ENCODE results near the gene ODAD2.
"Not testable (repeated sequence)": the region's sequence is repeated elsewhere in the genome, so short reads cannot be mapped to it uniquely, and the experiment has no call there.

Gene ODAD2

DNA sequence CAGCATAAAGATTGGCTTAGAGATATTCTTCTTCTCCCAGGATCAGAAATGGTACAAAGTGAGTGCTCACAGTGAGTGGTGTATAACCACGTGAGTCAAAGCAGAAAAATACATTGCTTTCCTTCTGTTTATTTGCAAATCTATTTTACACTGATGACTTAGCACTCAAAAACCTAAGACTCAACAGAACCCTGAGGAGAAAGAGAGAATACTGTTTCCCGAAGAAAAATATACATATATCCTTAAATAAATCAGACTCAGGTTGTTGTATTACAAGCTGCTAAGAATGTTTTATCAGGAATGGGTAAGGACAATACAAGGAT is 48.7 kb downstream of the ODAD2 start:
- no peak overlapping the region for H3K27ac ChIP-seq (ENCODE audit: low read depth, low read length)
- H3K4me3 ChIP-seq (ENCODE audit: low read depth in 1 of 2, low read length in 2 of 2): no peak overlapping the region
- no peaks in the 10 kb centered on the region for H3K27me3 ChIP-seq (ENCODE audit: control insufficient read depth in 1 of 2, insufficient read depth in 2 of 2, low read length in 2 of 2)
- no peak overlapping the region for H3K9ac ChIP-seq (ENCODE audit: low read length)
- no peaks in the 10 kb centered on the region for H3K4me1 ChIP-seq (ENCODE audit: insufficient read depth, low read length)
- no peaks in the 10 kb centered on the region for H3K9me3 ChIP-seq (ENCODE audit: low read length)
- no peaks in the 10 kb centered on the region for H3K36me3 ChIP-seq (ENCODE audit: insufficient read depth, low read length)

DNA sequence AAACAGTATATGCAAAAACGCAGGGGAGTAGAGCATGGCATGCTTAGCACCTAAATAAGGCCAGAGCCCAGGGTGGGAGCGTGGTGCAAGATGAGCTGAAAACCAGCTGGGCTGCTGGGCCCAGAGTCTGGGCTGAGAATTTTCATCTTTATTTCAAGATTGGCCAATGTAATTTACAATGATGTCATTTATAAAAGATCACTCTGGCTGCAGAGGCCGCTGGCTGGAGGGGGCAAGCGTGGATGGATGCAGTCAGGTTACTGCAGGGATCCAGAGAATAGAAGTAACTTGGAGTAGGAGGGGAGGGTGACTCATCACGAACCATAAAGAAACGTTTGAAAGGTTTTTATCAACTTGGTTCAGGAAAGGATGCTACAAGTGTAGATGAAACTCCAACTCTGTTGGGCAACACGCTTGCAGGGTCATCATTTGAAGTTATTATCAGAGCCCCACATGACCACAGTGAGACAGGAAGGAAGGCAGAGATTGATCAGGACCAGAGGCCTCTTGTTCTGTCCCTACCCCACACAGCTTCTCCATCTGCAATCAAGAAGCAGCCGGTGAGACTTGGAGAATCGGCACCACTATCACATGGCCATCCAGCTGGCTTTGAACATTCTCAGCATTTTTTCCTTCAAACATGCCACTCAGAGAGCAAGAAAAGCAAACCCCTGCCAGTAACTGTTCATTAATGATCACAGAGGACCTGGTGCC is 49.2 kb downstream of the ODAD2 start:
- Histone ChIP-seq H3K9ac (ENCODE audit: low read length) (no peak overlapping the region), H3K9me3 (ENCODE audit: low read length) (no peaks in the 10 kb centered on the region), H3K27ac (ENCODE audit: low read depth, low read length) (no peak overlapping the region), H3K36me3 (ENCODE audit: insufficient read depth, low read length) (no peaks in the 10 kb centered on the region), H3K27me3 (ENCODE audit: control insufficient read depth in 1 of 2, insufficient read depth in 2 of 2, low read length in 2 of 2) (no peaks in the 10 kb centered on the region), H3K4me1 (ENCODE audit: insufficient read depth, low read length) (no peaks in the 10 kb centered on the region), H3K4me3 (ENCODE audit: low read depth in 1 of 2, low read length in 2 of 2) (no peak overlapping the region)

DNA sequence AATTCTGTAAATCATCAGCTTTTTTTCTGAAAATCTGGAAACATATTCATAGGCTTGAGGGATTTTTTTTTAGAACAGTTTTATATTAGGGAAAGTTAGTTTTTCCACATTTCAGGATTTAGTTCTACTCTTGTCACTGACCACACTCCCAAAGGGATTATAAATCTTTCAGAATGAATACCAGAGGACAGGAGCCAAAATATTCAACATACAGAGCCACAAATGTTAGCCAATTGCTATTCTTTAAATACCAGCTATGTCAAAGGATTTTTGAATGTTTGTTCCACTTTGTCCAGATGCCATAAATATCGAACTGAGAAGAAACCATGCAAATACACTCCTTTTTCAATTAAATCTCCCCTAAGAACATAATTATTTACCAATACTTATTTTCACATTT is 50.7 kb downstream of the ODAD2 start:
- Histone ChIP-seq H3K4me3 (ENCODE audit: low read depth in 1 of 2, low read length in 2 of 2) (no peak overlapping the region), H3K9me3 (ENCODE audit: low read length) (no peaks in the 10 kb centered on the region), H3K36me3 (ENCODE audit: insufficient read depth, low read length) (no peaks in the 10 kb centered on the region), H3K27me3 (ENCODE audit: control insufficient read depth in 1 of 2, insufficient read depth in 2 of 2, low read length in 2 of 2) (no peaks in the 10 kb centered on the region), H3K9ac (ENCODE audit: low read length) (no peak overlapping the region), H3K4me1 (ENCODE audit: insufficient read depth, low read length) (no peaks in the 10 kb centered on the region), H3K27ac (ENCODE audit: low read depth, low read length) (no peak overlapping the region)

DNA sequence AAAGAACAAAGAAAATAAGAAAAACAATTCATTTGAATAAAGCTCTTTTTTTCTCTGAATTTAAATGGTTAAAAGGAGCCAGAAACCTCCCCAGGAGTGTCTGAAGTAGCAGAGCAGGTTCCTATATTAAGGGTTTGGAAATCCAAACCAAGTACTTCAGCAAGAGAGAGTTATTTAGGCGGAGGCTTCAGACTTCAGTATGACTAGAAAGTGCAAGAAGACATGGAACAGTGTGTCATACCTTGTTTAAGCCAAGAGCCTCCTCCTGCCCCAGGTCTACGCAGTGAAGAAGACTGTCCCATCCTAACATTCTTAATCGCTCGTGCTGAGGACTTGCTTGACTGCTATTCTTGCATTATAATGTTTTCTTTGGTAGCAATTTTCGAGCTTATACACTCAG is 51.3 kb downstream of the ODAD2 start:
- H3K27ac ChIP-seq (ENCODE audit: low read depth, low read length): no peak overlapping the region
- H3K4me3 ChIP-seq (ENCODE audit: low read depth in 1 of 2, low read length in 2 of 2): no peak overlapping the region
- H3K36me3 ChIP-seq (ENCODE audit: insufficient read depth, low read length): no peaks in the 10 kb centered on the region
- H3K9ac ChIP-seq (ENCODE audit: low read length): no peak overlapping the region
- no peaks in the 10 kb centered on the region for H3K27me3 ChIP-seq (ENCODE audit: control insufficient read depth in 1 of 2, insufficient read depth in 2 of 2, low read length in 2 of 2)
- H3K9me3 ChIP-seq (ENCODE audit: low read length): no peaks in the 10 kb centered on the region
- no peaks in the 10 kb centered on the region for H3K4me1 ChIP-seq (ENCODE audit: insufficient read depth, low read length)

DNA sequence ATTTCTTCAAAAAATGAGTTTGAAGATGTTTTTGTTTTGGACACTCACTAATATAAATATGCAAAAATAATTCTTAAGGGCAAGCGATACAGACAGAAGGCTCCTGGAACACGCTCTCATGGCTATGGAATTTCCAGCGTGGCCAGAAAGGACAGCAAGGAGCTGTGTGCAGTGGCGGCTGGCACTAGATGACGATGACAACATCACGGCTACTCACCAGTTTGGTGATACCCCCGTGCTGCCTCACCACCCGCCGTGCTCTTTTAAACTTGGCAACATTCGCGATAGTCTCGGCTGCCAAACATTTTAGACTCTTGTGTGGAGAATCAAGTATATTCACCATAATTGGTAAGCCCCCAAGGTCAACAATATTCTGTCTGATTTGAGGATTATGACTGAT is 54.9 kb downstream of the ODAD2 start:
- H3K9me3 ChIP-seq (ENCODE audit: low read length): no peaks in the 10 kb centered on the region
- H3K4me3 ChIP-seq (ENCODE audit: low read depth in 1 of 2, low read length in 2 of 2): no peak overlapping the region
- no peaks in the 10 kb centered on the region for H3K36me3 ChIP-seq (ENCODE audit: insufficient read depth, low read length)
- no peaks in the 10 kb centered on the region for H3K4me1 ChIP-seq (ENCODE audit: insufficient read depth, low read length)
- no peak overlapping the region for H3K27ac ChIP-seq (ENCODE audit: low read depth, low read length)
- H3K27me3 ChIP-seq (ENCODE audit: control insufficient read depth in 1 of 2, insufficient read depth in 2 of 2, low read length in 2 of 2): no peaks in the 10 kb centered on the region
- no peak overlapping the region for H3K9ac ChIP-seq (ENCODE audit: low read length)

DNA sequence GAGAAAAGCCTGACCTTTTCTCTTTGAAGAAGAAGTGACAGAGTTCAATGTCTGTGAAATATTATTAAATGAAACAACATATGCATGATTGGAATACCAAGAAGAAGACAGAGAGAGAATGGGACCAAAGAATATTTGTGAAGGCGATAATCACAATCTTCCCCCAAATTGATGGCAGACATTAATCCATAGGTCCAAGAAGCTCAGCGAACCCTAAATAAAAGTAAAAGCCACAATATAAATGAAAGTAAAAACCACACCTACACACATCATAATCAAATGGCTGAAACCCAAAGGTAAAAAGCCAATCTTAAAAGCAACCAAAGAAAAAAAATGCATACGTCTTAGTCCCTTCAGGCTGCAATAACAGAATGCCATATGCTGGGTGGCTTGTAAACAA is 84.0 kb downstream of the ODAD2 start:
- no peaks in the 10 kb centered on the region for H3K4me1 ChIP-seq (ENCODE audit: insufficient read depth, low read length)
- no peaks in the 10 kb centered on the region for H3K9me3 ChIP-seq (ENCODE audit: low read length)
- no peak overlapping the region for H3K27ac ChIP-seq (ENCODE audit: low read depth, low read length)
- no peak overlapping the region for H3K4me3 ChIP-seq (ENCODE audit: low read depth in 1 of 2, low read length in 2 of 2)
- H3K27me3 ChIP-seq (ENCODE audit: control insufficient read depth in 1 of 2, insufficient read depth in 2 of 2, low read length in 2 of 2): no peaks in the 10 kb centered on the region
- no peaks in the 10 kb centered on the region for H3K36me3 ChIP-seq (ENCODE audit: insufficient read depth, low read length)
- no peak overlapping the region for H3K9ac ChIP-seq (ENCODE audit: low read length)

DNA sequence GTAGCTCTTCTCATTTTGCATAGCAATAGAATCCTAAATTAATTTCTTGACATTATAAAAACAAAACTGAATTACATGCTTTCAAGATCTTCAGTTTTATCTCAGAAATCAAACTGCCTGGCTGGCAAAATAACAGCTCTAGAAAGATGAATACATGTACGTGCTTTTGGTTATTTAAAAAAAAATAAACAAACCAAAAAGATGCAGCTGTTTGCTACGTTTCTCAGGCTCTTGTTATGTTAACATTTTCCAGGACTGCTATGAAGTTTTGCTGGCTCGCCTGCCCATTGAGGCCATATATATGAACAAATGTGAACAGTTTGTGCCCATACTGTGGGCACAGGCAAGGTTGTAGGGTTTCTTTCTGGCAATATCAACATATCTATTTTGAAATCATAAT is 86.6 kb downstream of the ODAD2 start:
- H3K9me3 ChIP-seq (ENCODE audit: low read length): no peaks in the 10 kb centered on the region
- H3K9ac ChIP-seq (ENCODE audit: low read length): no peak overlapping the region
- no peaks in the 10 kb centered on the region for H3K27me3 ChIP-seq (ENCODE audit: control insufficient read depth in 1 of 2, insufficient read depth in 2 of 2, low read length in 2 of 2)
- H3K4me3 ChIP-seq (ENCODE audit: low read depth in 1 of 2, low read length in 2 of 2): no peak overlapping the region
- H3K36me3 ChIP-seq (ENCODE audit: insufficient read depth, low read length): no peaks in the 10 kb centered on the region
- H3K27ac ChIP-seq (ENCODE audit: low read depth, low read length): no peak overlapping the region
- no peaks in the 10 kb centered on the region for H3K4me1 ChIP-seq (ENCODE audit: insufficient read depth, low read length)

DNA sequence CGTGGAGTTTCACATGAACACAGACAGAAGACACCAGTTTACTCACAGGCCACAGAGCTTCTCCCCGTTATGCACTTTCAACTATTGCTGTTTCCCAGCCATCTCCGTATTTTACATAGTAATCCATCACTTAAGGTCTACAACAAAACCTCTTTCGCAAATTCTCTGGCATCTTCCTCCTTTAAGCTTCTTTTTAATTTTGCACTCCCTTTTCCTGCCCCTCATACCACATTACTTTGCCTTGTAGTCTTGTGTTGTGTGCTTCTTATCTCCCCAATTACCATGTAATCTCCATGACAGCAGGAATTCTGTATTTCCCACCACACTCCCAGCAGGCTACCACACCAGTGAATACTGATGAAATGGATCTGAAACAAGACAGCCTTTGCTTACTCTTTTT is 87.3 kb downstream of the ODAD2 start:
- Histone ChIP-seq H3K27ac (ENCODE audit: low read depth, low read length) (no peak overlapping the region), H3K9me3 (ENCODE audit: low read length) (no peaks in the 10 kb centered on the region)

DNA sequence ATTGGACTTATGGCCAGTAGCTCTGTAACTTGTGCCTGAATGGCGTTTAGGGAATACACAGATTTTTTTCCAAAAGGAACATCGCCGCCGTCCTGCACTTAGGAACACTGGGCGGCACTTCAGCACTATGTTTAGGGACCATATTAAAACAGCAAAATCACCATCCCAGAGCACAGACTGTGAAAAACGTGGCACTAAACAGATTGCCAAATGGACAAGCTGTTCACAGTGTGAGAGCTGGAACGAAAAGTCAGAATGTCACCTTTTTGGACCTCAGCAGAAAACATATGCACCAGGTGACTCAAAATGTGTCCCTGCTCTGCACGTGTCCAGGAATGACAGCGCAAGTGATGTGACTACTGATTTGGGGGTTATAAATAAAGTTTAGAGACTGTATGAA is 87.9 kb downstream of the ODAD2 start:
- no peak overlapping the region for H3K4me3 ChIP-seq (ENCODE audit: low read depth in 1 of 2, low read length in 2 of 2)
- H3K27me3 ChIP-seq (ENCODE audit: control insufficient read depth in 1 of 2, insufficient read depth in 2 of 2, low read length in 2 of 2): no peaks in the 10 kb centered on the region
- no peaks in the 10 kb centered on the region for H3K36me3 ChIP-seq (ENCODE audit: insufficient read depth, low read length)
- no peaks in the 10 kb centered on the region for H3K9me3 ChIP-seq (ENCODE audit: low read length)
- no peaks in the 10 kb centered on the region for H3K4me1 ChIP-seq (ENCODE audit: insufficient read depth, low read length)
- no peak overlapping the region for H3K9ac ChIP-seq (ENCODE audit: low read length)
- H3K27ac ChIP-seq (ENCODE audit: low read depth, low read length): no peak overlapping the region

More for the DNA sequence above, 87.3 kb downstream of the ODAD2 start:
- no peaks in the 10 kb centered on the region for H3K4me1 ChIP-seq (ENCODE audit: insufficient read depth, low read length)
- H3K36me3 ChIP-seq (ENCODE audit: insufficient read depth, low read length): no peaks in the 10 kb centered on the region
- H3K9ac ChIP-seq (ENCODE audit: low read length): no peak overlapping the region
- H3K27me3 ChIP-seq (ENCODE audit: control insufficient read depth in 1 of 2, insufficient read depth in 2 of 2, low read length in 2 of 2): no peaks in the 10 kb centered on the region
- H3K4me3 ChIP-seq (ENCODE audit: low read depth in 1 of 2, low read length in 2 of 2): no peak overlapping the region

DNA sequence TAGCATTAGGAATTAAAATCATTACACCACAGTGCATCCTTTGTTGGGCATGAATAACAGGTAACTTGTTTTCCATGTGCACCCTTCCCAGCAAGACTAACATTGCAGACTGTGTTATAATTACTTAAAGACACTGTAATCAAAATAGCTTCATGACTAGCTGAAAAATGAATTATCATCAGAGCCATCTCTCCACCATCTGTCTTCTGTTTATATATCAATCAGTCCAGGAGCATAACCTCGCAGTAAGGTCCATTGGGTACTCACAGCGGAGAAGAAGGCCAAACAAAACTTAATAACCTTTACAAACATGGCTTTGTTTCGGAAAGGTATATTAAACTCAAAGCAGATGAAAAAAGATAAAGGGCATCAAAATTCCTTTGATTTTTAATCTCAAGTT is 90.6 kb downstream of the ODAD2 start:
- Histone ChIP-seq H3K4me3 (ENCODE audit: low read depth in 1 of 2, low read length in 2 of 2) (no peak overlapping the region), H3K4me1 (ENCODE audit: insufficient read depth, low read length) (no peaks in the 10 kb centered on the region), H3K36me3 (ENCODE audit: insufficient read depth, low read length) (no peaks in the 10 kb centered on the region), H3K27me3 (ENCODE audit: control insufficient read depth in 1 of 2, insufficient read depth in 2 of 2, low read length in 2 of 2) (no peaks in the 10 kb centered on the region), H3K9ac (ENCODE audit: low read length) (no peak overlapping the region), H3K27ac (ENCODE audit: low read depth, low read length) (no peak overlapping the region), H3K9me3 (ENCODE audit: low read length) (no peaks in the 10 kb centered on the region)

DNA sequence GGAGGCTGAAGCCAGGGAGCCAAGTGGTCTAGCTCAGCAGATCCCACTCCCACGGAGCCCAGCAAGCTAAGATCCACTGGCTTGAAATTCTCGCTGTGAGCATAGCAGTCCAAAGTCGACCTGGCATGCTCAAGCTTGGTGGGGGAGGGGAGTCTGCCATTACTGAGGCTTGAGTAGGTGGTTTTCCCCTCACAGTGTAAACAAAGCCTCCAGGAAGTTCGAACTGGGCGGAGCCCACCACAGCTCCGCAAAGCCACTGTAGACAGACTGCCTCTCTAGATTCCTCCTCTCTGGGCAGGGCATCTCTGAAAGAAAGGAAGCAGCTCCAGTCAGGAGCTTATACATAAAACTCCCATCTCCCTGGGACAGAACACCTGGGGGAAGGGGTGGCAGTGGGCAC is 99.4 kb downstream of the ODAD2 start:
- not testable (repeated sequence) for H3K36me3 ChIP-seq (ENCODE audit: insufficient read depth, low read length); H3K4me3 ChIP-seq (ENCODE audit: low read depth in 1 of 2, low read length in 2 of 2); H3K9ac ChIP-seq (ENCODE audit: low read length); H3K27ac ChIP-seq (ENCODE audit: low read depth, low read length); H3K4me1 ChIP-seq (ENCODE audit: insufficient read depth, low read length); H3K27me3 ChIP-seq (ENCODE audit: control insufficient read depth in 1 of 2, insufficient read depth in 2 of 2, low read length in 2 of 2); H3K9me3 ChIP-seq (ENCODE audit: low read length)

DNA sequence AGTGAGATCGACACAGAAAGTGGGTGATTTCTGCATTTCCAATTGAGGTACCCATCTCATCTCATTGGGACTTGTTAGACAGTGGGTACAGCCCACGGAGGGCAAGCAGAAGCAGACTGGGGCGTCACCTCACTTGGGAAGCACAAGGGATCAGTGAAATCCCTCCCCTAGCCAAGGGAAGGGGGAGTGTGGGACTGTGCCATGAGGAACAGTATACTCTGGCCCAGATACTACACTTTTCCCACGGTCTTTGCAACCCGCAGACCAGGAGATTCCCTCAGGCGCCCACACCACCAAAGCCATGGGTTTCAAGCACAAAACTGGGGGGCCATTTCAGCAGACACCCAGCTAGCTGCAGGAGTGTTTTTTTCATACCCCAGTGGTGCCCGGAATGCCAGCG is 99.8 kb downstream of the ODAD2 start:
- Histone ChIP-seq H3K9me3 (ENCODE audit: low read length) (no peaks in the 10 kb centered on the region), H3K4me3 (ENCODE audit: low read depth in 1 of 2, low read length in 2 of 2) (no peak overlapping the region), H3K4me1 (ENCODE audit: insufficient read depth, low read length) (no peaks in the 10 kb centered on the region), H3K27ac (ENCODE audit: low read depth, low read length) (no peak overlapping the region), H3K36me3 (ENCODE audit: insufficient read depth, low read length) (no peaks in the 10 kb centered on the region), H3K27me3 (ENCODE audit: control insufficient read depth in 1 of 2, insufficient read depth in 2 of 2, low read length in 2 of 2) (no peaks in the 10 kb centered on the region), H3K9ac (ENCODE audit: low read length) (no peak overlapping the region)

Measured in muscle layer of colon (tissue), 2 donors.